ENCODE data around the gene PLPP3.

The PLPP3 gene

DNA sequence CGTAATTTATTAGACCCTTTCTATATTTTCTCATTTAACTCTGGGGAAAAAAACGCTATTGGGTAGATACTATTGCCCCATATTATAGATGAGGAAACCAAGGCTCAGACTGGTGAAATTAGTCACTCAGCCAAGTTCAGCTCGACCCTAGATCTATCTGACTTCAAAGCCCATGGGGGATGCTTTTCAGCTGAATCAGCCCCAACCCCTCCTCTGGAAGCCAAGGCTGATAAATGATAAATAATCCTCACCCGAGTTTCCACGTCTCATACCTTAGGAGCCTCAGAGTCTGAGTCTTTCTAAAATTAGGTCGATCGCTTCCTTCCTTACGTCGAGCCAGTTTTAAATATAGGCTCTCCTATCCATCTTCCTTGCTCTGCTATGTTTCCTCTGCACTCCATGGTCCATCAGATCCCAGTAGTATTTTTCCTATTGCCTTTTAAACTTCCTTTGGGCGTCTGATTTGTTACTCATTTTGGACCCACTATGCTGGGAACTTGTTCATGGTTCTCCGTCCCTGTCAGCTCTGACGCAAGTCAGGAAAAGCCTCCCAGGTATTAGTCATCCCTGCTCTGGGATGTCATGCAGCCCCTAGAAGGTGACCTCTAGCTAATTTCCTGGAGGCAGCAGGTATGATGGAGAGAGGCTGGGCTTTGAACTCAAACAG, 122.8 kb downstream of the PLPP3 start:
- DNase-seq: no peak

GRCh38 chr1:56453417-56454078, 125.8 kb downstream of the PLPP3 start:
- no peak for DNase-seq

DNA sequence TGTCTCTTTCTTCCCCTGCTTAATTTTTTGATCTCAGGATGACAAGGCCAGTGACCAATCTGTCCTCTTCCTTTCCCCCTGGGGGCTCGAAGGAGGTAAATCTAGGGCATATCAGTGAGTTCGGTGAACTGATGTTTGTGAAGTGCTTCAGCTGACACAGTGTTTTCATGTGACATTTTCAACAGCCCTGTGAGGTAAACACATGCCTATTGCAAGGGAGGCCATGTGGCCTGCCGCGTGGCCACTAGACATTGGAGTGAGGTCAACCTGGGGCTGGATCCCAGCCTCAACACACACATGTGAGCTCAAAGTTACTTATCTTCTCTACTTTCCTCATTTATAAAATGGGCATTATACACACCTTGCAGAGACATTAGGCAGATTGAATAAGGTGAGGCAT, 126.3 kb downstream of the PLPP3 start:
- DNase-seq: no peak

DNA sequence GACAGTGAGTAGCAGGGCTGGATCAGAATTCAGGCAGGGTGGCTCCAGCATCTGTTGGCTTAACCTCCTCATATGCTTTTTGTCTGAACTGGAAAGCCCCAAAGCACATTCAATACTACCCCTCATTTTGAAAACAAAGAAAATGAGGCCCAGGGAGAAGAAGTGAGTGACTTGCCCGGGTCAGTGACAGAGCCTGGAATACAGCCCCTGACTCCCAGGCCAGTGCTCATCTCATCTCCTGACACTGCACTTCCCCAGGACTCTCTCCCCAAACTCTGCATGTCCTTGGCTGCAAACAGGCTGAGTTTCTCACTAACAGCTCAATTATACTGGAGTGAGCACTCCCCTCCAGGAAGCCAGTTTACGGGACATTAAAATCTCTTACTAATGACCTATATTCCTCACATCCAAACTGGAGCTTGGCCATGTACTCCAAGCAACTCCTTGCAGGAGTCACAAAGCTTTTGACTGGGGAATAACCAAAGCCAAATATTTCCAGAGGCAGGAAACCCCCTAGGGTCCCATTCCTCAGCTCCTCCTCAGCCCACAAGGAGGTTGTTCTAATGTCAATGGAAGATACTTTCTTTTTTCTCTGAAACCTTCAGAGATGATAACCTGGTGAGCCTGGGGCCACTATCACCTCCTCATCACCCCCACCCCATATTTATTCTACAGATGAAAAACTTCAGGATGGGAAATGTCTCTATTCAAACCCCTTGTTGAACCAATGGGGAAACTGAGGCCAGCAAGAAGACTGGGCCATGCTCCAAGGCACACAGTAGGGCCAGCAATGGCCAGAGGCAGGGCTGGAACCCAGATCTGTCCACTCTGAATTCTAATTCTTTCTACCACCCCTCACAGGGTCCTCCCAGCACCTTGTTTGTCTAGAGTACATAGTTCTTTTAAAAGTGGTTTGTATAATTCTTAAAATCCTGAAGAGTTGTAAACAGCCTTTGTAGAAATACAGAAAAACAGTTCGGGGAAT, 127.0 kb downstream of the PLPP3 start:
- DNase-seq: no peak

DNA sequence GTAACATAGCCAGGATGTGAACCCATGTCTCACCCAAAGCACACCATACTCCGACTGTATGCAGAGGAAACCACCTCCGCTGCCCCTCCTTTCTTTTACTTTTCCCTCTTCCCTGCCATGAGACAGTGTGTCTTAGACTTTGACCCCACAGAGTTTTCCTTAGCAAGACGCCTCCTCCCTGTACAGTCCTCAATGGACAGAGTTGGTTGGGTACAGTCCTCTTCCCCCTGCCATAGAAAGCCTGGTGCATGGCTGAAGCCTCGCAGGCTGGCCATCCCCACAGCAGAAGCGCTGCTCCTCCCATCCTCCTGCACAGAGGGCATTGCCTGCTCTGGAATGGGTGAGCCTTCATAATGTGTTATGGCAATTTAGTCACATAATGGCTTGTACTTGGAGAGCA, 127.9 kb downstream of the PLPP3 start:
- no peak for DNase-seq

GRCh38 chr1:56450004-56450666, 129.2 kb downstream of the PLPP3 start:
- DNase-seq: no peak

- no peak for DNase-seq
Measured at GRCh38 chr1:56448529-56449300, 130.6 kb downstream of the PLPP3 start.

- no peak for DNase-seq
Measured at GRCh38 chr1:56447823-56448222, 131.5 kb downstream of the PLPP3 start.

- DNase-seq: no peak
Measured at GRCh38 chr1:56446531-56447098, 132.7 kb downstream of the PLPP3 start.

DNA sequence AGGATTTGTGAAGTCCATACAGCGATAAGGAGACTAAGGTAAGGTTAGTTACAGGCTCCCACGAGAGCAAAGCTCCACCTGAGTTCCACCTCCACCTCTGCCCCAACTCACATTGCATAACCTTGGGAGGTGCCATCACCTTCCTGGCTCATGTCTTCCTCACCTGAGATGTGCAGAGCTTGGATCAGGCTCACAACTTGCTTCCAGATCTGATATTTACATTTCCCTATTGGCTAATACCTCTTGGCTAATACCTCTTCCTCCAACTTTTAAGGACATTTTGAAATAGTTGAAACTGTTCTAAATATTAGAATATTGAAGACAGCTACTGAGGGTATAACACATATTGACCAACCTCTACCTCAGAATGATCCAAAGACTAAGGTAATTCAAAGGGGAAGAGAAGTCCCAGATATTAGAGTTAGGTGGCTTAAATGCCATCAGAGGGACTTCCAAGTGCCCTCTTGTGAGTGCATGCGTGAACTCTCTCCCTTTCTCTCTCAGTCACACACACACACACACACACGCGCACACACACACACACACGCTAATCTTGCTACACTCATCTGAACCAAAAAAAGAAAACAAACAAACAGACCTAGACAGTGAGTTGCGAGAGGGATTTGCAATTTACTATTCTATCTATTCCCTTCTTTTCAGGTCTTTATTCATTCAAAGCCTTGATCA, 134.3 kb downstream of the PLPP3 start:
- no peak for DNase-seq
